B cell (primary cell): ENCODE measurements around the gene MIDN. TPM values are rescaled to one million over a fixed set of nuclear protein-coding genes. Genes with fewer than 3 reads are reported as not detected.

Source experiments
- ATAC-seq: fragments of 200-7000 bp; cut with Tn5 transposase; one replicate; pipeline ENCODE4 v1.10.0; 2021; ENCODE audit warnings: low read depth, mild to moderate bottlenecking, moderate number of reproducible peaks, moderate library complexity
- CTCF ChIA-PET: fragments of 350-600 bp; sonication (Branson Sonifier 250); formaldehyde crosslinking; loops from one replicate; lab custom pipeline; 2021; ENCODE audit warnings: antibody characterized with exemption, inconsistent platforms; lab: Charles Lee
- POLR2A ChIA-PET: fragments of 350-600 bp; sonication (Branson Sonifier 250); formaldehyde crosslinking; loops from one replicate; lab custom pipeline; 2021; ENCODE audit warnings: antibody characterized with exemption; lab: Charles Lee
- DNase-seq: peaks from one replicate; pipeline ENCODE4 v3.0.0; 2013
- H2AFZ ChIP-seq: 2 replicates; pipeline ENCODE4 v1.6.1; 2012; ENCODE audit warnings: mild to moderate bottlenecking, low read depth, low read length; ENCODE audit not compliant: insufficient read depth, poor library complexity, severe bottlenecking
- H3K27ac ChIP-seq, 2 donors: 1 replicate in 1 of 2; 2 replicates in 1 of 2; pipeline ENCODE4 v1.5.1; 2012 to 2013; ENCODE audit warnings: low read length in 2 of 2, mild to moderate bottlenecking in 2 of 2, moderate library complexity in 1 of 2
- H3K27me3 ChIP-seq, 4 experiments: fragments of 200-600 bp in 1 of 4; sonication (generic) in 1 of 4; replicated peaks in 1 of 4; 1 replicate in 2 of 4; 2 replicates in 2 of 4; pipeline versions ENCODE4 v1.6.1 to v1.7.0; 2013 to 2016; ENCODE audit warnings: low read length in 3 of 4, mild to moderate bottlenecking in 2 of 4, mixed read lengths in 1 of 4, moderate library complexity in 1 of 4; ENCODE audit not compliant: insufficient read depth in 4 of 4, control insufficient read depth in 3 of 4; ENCODE audit errors: control extremely low read depth in 1 of 4
- H3K36me3 ChIP-seq, 2 experiments: replicated peaks in 1 of 2; 1 replicate in 1 of 2; 2 replicates in 1 of 2; pipeline versions ENCODE4 v1.6.1 to v1.7.1; 2013; ENCODE audit warnings: low read length in 1 of 2; ENCODE audit not compliant: insufficient read depth in 2 of 2, control insufficient read depth in 1 of 2; ENCODE audit errors: control extremely low read depth in 1 of 2, extremely low read depth in 1 of 2
- H3K4me1 ChIP-seq, 2 donors: fragments of 200-600 bp in 1 of 2; sonication (generic) in 1 of 2; 1 replicate in 1 of 2; 2 replicates in 1 of 2; pipeline versions ENCODE4 v1.5.1 to v1.6.1; 2013 to 2017; ENCODE audit warnings: low read length in 2 of 2; ENCODE audit not compliant: control insufficient read depth in 2 of 2, insufficient read depth in 2 of 2
- H3K4me2 ChIP-seq: replicated peaks from 2 replicates; pipeline ENCODE3; 2012; ENCODE audit warnings: mild to moderate bottlenecking, low read depth, low read length; ENCODE audit not compliant: poor library complexity, severe bottlenecking
- H3K4me3 ChIP-seq, 5 experiments: fragments of 200-600 bp in 1 of 5; sonication (generic) in 1 of 5; 1 replicate in 3 of 5; 2 replicates in 2 of 5; pipeline versions ENCODE4 v1.5.1 to v1.7.0; 2011 to 2016; ENCODE audit warnings: low read length in 4 of 5, mild to moderate bottlenecking in 4 of 5, low read depth in 2 of 5, control low read depth in 1 of 5, moderate library complexity in 1 of 5; ENCODE audit not compliant: insufficient read depth in 1 of 5; ENCODE audit errors: control extremely low read depth in 1 of 5, extremely low read depth in 1 of 5
- H3K79me2 ChIP-seq: fragments of 200-600 bp; sonication (generic); one replicate; pipeline ENCODE4 v1.6.0; 2016; ENCODE audit warnings: low read length; ENCODE audit not compliant: control insufficient read depth, insufficient read depth
- H3K9ac ChIP-seq: fragments of 200-600 bp; sonication (generic); 2 replicates; pipeline ENCODE4 v1.6.1; 2017; ENCODE audit warnings: mild to moderate bottlenecking, low read length, moderate library complexity
- H3K9me3 ChIP-seq, 3 donors: one replicate each; pipeline versions ENCODE4 v1.6.1 to v1.7.1; 2013; ENCODE audit warnings: low read length in 2 of 3; ENCODE audit not compliant: control insufficient read depth in 2 of 3, insufficient read depth in 1 of 3; ENCODE audit errors: control extremely low read depth in 1 of 3
- H4K20me1 ChIP-seq: 2 replicates; pipeline ENCODE4 v1.6.0; 2012; ENCODE audit warnings: mild to moderate bottlenecking, low read length; ENCODE audit not compliant: insufficient read depth, control insufficient read depth, poor library complexity, severe bottlenecking
- H3K27ac Mint-ChIP-seq: one replicate; pipeline ENCODE4 v1.8.0; 2021; ENCODE audit warnings: mixed read lengths
- H3K27me3 Mint-ChIP-seq: one replicate; pipeline ENCODE4 v1.8.0; 2021; ENCODE audit warnings: mixed read lengths
- H3K4me1 Mint-ChIP-seq: one replicate; pipeline ENCODE4 v1.8.0; 2021; ENCODE audit warnings: mixed read lengths
- H3K4me3 Mint-ChIP-seq: one replicate; pipeline ENCODE4 v1.8.0; 2021; ENCODE audit warnings: mixed read lengths
- H3K9me3 Mint-ChIP-seq: one replicate; pipeline ENCODE4 v1.8.0; 2022; ENCODE audit warnings: mixed read lengths; ENCODE audit not compliant: insufficient read depth
- CTCF ChIP-seq: fragments of 200-600 bp; IDR thresholded peaks from one replicate; pipeline ENCODE4 v1.8.0; 2022; ENCODE audit warnings: antibody characterized with exemption, mild to moderate bottlenecking
- EZH2 ChIP-seq: IDR thresholded peaks from 2 replicates; pipeline ENCODE4 v1.6.1; 2012; ENCODE audit warnings: borderline replicate concordance, low read depth, mild to moderate bottlenecking, moderate library complexity, low read length; ENCODE audit not compliant: insufficient read depth, poor library complexity, severe bottlenecking
- WGBS: methylation state at CpG from one replicate; pipeline ENCODE4 v1.1.5; 2013; ENCODE audit warnings: missing lambda C conversion rate; ENCODE audit not compliant: insufficient coverage; 5-methylcytosine and 5-hydroxymethylcytosine counted together
- intact Hi-C: fragments of 100-400 bp; cut with micrococcal nuclease; formaldehyde crosslinking; loops from one replicate; pipeline ENCODE4 v1.10.0; 2022
- polyA plus RNA-seq: library from polyadenylated mRNA; depleted of rRNA; stranded (reverse); fragments of >200 nt; gene quantifications from 2 replicates; pipeline ENCODE4 v1.2.3, GENCODE V29; 2012
- total RNA-seq, 2 donors: library from RNA; stranded (reverse); fragments of 120-200 nt in 1 of 2; gene quantifications; 1 replicate in 1 of 2; 2 replicates in 1 of 2; pipeline versions ENCODE4 v1.2.3 to v1.2.4, GENCODE V29; 2013 to 2022

The MIDN gene
- total and polyA plus RNA-seq, 2 donors (not counting 1 experiment from before 2014, with no cell fraction given) = 98.5 to 156 TPM

DNA sequence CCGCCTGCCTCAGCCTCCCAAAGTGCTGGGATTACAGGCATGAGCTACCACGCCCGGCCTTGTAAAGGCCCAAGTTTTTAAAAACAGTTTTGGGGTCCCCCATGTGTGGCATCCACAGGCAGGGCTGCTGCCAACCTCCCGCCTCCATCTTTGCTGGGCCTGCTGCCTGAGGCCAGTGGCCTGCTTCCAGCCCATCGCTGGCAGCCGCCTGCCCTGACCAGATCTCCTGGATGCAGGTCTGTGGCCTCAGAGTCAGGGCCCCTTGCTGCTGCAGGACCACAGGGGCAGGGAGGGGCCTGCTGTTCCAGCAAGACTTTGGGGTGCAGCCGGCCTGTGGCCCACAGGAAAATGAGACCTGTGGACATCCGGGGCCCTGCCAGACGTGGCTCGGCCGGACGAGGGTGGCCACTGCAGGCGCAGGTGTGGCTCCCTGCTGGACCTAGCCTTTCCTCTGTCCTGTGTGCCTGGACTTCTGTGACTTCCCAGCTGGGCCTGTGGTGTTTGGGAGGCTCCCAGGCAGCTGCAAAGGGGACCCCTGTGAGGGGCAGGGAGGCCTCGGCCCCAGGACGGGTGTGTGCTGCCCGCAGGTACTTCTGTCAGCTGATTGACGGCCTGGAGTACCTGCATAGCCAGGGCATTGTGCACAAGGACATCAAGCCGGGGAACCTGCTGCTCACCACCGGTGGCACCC is 28.5 kb upstream of the MIDN start:
- H3K4me1 ChIP-seq = no peaks in the 10 kb centered on the region
- DNase-seq = no peak
- Mint-ChIP-seq H3K9me3 (no peaks in the 10 kb centered on the region), H3K27me3 (no peaks in the 10 kb centered on the region), H3K4me1 (peaks cover 4% of the 10 kb centered on the region), H3K4me3 (no peak overlapping the region), H3K27ac (no peak overlapping the region)
- ChIA-PET CTCF (no interaction called here), POLR2A (no interaction called here)
- H3K9ac ChIP-seq = no peak overlapping the region
- no peaks in the 10 kb centered on the region for H3K27me3 ChIP-seq
- WGBS = 97% methylated on average over 19 of the region's 19 CpGs
- no peaks in the 10 kb centered on the region for H3K9me3 ChIP-seq
- H3K4me3 ChIP-seq = no peak overlapping the region
- intact Hi-C loops = no loop called here
- no peak overlapping the region for H3K4me2 ChIP-seq
- TF ChIP-seq CTCF (no peak), EZH2 (no peak)
- ATAC-seq = no peak
- no peak overlapping the region for H2AFZ ChIP-seq
- peaks cover 58% of the 10 kb centered on the region for H3K79me2 ChIP-seq
- H3K27ac ChIP-seq = no peak overlapping the region
- H3K36me3 ChIP-seq = peaks cover 0 to 36% of the 10 kb centered on the region in 2 experiments
- peaks cover 71% of the 10 kb centered on the region for H4K20me1 ChIP-seq

DNA sequence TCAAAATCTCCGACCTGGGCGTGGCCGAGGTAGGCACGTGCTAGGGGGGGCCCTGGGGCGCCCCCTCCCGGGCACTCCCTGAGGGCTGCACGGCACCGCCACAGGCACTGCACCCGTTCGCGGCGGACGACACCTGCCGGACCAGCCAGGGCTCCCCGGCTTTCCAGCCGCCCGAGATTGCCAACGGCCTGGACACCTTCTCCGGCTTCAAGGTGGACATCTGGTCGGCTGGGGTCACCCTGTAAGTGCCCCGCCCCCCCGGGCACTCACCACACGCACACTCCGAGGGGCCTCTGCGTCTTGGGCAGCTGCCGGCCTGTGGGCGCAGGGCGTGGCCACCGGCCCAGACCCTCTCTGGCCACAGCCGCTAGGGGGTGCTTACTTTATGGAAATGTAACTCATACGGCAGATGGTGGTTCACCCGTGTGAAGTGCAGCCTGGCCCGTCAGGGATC is 27.9 kb upstream of the MIDN start:
- Mint-ChIP-seq H3K4me1 (peaks cover 4% of the 10 kb centered on the region), H3K4me3 (no peak overlapping the region), H3K27me3 (no peaks in the 10 kb centered on the region), H3K27ac (no peak overlapping the region), H3K9me3 (no peaks in the 10 kb centered on the region)
- Histone ChIP-seq H3K27me3 (no peaks in the 10 kb centered on the region), H3K4me2 (no peak overlapping the region), H3K27ac (no peak overlapping the region), H4K20me1 (peaks cover 65% of the 10 kb centered on the region), H2AFZ (no peak overlapping the region), H3K79me2 (peaks cover 52% of the 10 kb centered on the region), H3K4me3 (no peak overlapping the region), H3K9me3 (no peaks in the 10 kb centered on the region), H3K4me1 (no peaks in the 10 kb centered on the region), H3K36me3 (peaks cover 0 to 36% of the 10 kb centered on the region in 2 experiments), H3K9ac (no peak overlapping the region)
- TF ChIP-seq EZH2 (no peak), CTCF (no peak)
- intact Hi-C loops = no loop called here
- ChIA-PET CTCF (interaction anchor here (0.9 kb wide), 1 partner anchor 18 kb away, joined by 4 read pairs; no protein-coding TSS in a partner anchor), POLR2A (interaction anchor here (0.6 kb wide), 1 partner anchor 1756 kb away, joined by 3 read pairs; no protein-coding TSS in a partner anchor)
- 94% methylated on average over 32 of the region's 33 CpGs for WGBS
- ATAC-seq (no peak), DNase-seq (no peak)
